Glutamatergic neuron (in vitro differentiated cells): Measurements from ENCODE around the gene ASPHD2. TPM values are rescaled to one million over a fixed set of nuclear protein-coding genes. Genes with fewer than 3 reads are reported as not detected.
A peak's percentile ranks its signal among the peaks of the same experiment; 100 is the strongest.

Source experiments
- DNase-seq: peaks from one replicate; pipeline ENCODE4 v3.0.0; 2022
- H3K27ac Mint-ChIP-seq: one replicate; pipeline ENCODE4 v1.8.0; 2020; ENCODE audit warnings: mild to moderate bottlenecking, mixed read lengths, inconsistent platforms; ENCODE audit not compliant: unreplicated experiment
- H3K27me3 Mint-ChIP-seq: one replicate; pipeline ENCODE4 v1.8.0; 2020; ENCODE audit warnings: mild to moderate bottlenecking, moderate library complexity, mixed read lengths, inconsistent platforms; ENCODE audit not compliant: unreplicated experiment
- H3K36me3 Mint-ChIP-seq: one replicate; pipeline ENCODE4 v1.8.0; 2020; ENCODE audit warnings: mild to moderate bottlenecking, mixed read lengths, inconsistent platforms; ENCODE audit not compliant: unreplicated experiment
- H3K4me1 Mint-ChIP-seq: one replicate; pipeline ENCODE4 v1.8.0; 2020; ENCODE audit warnings: mild to moderate bottlenecking, low read depth, mixed read lengths, inconsistent platforms; ENCODE audit not compliant: unreplicated experiment
- H3K4me3 Mint-ChIP-seq: one replicate; pipeline ENCODE4 v1.8.0; 2020; ENCODE audit warnings: mild to moderate bottlenecking, mixed read lengths, inconsistent platforms; ENCODE audit not compliant: unreplicated experiment
- H3K9me3 Mint-ChIP-seq: one replicate; pipeline ENCODE4 v1.8.0; 2020; ENCODE audit warnings: mild to moderate bottlenecking, moderate library complexity, mixed read lengths, inconsistent platforms; ENCODE audit not compliant: unreplicated experiment
- CTCF ChIP-seq: fragments of 200-600 bp; sonication (generic); IDR thresholded peaks from one replicate; pipeline ENCODE4 v1.5.0; 2021; ENCODE audit not compliant: partially characterized antibody, unreplicated experiment
- total RNA-seq: library from RNA; stranded (reverse); fragmentation: NEBNext Ultra II Directional; extraction: Animal tissue kit (Norgen Biotek cat#: 25700); gene quantifications from one replicate; pipeline ENCODE4 v1.2.1, GENCODE V29; 2021; ENCODE audit not compliant: unreplicated experiment

Gene ASPHD2
- total RNA-seq, 1 donor from 2014 or later: 19.0 TPM

GRCh38 chr22:26462641-26463040, 33.6 kb downstream of the ASPHD2 start:
- Mint-ChIP-seq H3K9me3 (peaks cover 5% of the 10 kb centered on the region), H3K4me3 (peak overlapping the region; percentile 76)

GRCh38 chr22:26463101-26463661, 34.1 kb downstream of the ASPHD2 start:
- Mint-ChIP-seq H3K36me3 (peaks cover 9% of the 10 kb centered on the region), H3K4me3 (peak overlapping the region; percentile 76), H3K4me1 (peaks cover 56% of the 10 kb centered on the region), H3K9me3 (peaks cover 5% of the 10 kb centered on the region), H3K27me3 (peaks cover 2% of the 10 kb centered on the region), H3K27ac (peak overlapping the region; percentile 91)
- no peak for TF ChIP-seq CTCF
- DNase-seq: peak; percentile 62

More at GRCh38 chr22:26462641-26463040, 33.6 kb downstream of the ASPHD2 start:
- Mint-ChIP-seq H3K36me3 (peaks cover 9% of the 10 kb centered on the region), H3K27ac (peak overlapping the region; percentile 91), H3K27me3 (peaks cover 2% of the 10 kb centered on the region), H3K4me1 (peaks cover 56% of the 10 kb centered on the region)
- no peak for TF ChIP-seq CTCF
- DNase-seq: no peak

- Mint-ChIP-seq H3K9me3 (peaks cover 5% of the 10 kb centered on the region), H3K27me3 (peaks cover 2% of the 10 kb centered on the region), H3K4me3 (peak overlapping the region; percentile 76), H3K4me1 (peaks cover 56% of the 10 kb centered on the region), H3K36me3 (peaks cover 9% of the 10 kb centered on the region), H3K27ac (peak overlapping the region; percentile 91)
- no peak for TF ChIP-seq CTCF
- no peak for DNase-seq
Observed at GRCh38 chr22:26463688-26464087, 34.6 kb downstream of the ASPHD2 start.

GRCh38 chr22:26464312-26464711, 35.3 kb downstream of the ASPHD2 start:
- Mint-ChIP-seq H3K27me3 (peaks cover 2% of the 10 kb centered on the region), H3K4me3 (peak overlapping the region; percentile 40), H3K27ac (peak overlapping the region; percentile 81), H3K4me1 (peaks cover 56% of the 10 kb centered on the region), H3K36me3 (peaks cover 9% of the 10 kb centered on the region), H3K9me3 (peaks cover 5% of the 10 kb centered on the region)
- no peak for TF ChIP-seq CTCF
- no peak for DNase-seq

GRCh38 chr22:26466196-26466595, 37.1 kb downstream of the ASPHD2 start:
- no peak for DNase-seq
- Mint-ChIP-seq H3K27ac (peak overlapping the region; percentile 65), H3K27me3 (no peaks in the 10 kb centered on the region), H3K36me3 (peaks cover 9% of the 10 kb centered on the region), H3K9me3 (peaks cover 4% of the 10 kb centered on the region), H3K4me1 (peaks cover 47% of the 10 kb centered on the region), H3K4me3 (no peak overlapping the region)
- no peak for TF ChIP-seq CTCF
